HG02610 (cell line): ENCODE data around the gene DDX42.

ENCODE experiments used
- ATAC-seq: cut with Tn5 transposase; IDR thresholded peaks from one replicate; pipeline ENCODE4 v1.9.1; 2021; ENCODE audit warnings: mild to moderate bottlenecking, moderate library complexity; ENCODE audit not compliant: unreplicated experiment

The DDX42 gene, protein sequence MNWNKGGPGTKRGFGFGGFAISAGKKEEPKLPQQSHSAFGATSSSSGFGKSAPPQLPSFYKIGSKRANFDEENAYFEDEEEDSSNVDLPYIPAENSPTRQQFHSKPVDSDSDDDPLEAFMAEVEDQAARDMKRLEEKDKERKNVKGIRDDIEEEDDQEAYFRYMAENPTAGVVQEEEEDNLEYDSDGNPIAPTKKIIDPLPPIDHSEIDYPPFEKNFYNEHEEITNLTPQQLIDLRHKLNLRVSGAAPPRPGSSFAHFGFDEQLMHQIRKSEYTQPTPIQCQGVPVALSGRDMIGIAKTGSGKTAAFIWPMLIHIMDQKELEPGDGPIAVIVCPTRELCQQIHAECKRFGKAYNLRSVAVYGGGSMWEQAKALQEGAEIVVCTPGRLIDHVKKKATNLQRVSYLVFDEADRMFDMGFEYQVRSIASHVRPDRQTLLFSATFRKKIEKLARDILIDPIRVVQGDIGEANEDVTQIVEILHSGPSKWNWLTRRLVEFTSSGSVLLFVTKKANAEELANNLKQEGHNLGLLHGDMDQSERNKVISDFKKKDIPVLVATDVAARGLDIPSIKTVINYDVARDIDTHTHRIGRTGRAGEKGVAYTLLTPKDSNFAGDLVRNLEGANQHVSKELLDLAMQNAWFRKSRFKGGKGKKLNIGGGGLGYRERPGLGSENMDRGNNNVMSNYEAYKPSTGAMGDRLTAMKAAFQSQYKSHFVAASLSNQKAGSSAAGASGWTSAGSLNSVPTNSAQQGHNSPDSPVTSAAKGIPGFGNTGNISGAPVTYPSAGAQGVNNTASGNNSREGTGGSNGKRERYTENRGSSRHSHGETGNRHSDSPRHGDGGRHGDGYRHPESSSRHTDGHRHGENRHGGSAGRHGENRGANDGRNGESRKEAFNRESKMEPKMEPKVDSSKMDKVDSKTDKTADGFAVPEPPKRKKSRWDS

DNA sequence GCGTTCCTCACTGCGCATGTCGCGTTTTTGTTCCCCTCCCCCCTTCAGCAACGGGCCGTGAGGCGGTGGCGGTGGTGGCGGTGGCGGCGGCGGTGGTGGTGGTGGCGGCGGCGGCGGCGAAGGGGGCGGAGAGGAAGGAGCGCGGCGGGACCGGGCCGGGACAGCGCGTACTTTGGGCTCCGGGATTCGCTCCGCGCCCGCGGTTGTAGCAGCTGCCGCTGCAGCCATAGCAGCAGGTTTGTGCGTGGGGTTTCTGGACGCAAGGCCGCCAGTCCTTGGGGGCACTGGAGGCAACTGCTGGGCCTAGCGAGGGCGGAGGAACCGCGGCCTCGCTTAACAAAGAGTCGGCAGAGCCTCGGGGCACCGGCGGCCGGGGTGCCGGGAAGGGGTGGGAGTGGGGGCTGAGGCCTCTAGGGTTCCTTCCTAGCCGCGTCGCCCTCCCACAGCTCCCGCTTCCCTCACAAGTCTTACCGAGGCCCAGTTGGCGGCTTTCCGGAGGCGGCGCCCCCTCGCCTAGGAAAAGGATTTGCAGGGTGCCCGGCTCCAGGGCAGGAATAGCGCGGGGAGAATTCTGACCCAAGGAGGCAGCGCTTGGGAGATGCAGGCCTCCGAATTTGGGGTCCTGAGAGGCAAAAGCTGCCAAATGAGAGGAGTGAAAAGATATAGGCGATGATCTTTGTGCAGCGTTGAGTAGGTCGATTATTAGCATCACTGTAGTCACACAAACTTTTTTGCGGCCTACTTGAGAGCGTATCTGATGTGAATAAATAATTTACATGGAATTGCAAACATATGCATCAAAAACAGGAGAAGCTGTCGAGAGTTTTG lies at the start of gene DDX42:
Gene DDX42 (plus strand): TSS at position 30 of the 828 bp plus-strand sequence. CDS start 12,880 bp downstream, outside the sequence.
- ATAC-seq: no peak

DNA sequence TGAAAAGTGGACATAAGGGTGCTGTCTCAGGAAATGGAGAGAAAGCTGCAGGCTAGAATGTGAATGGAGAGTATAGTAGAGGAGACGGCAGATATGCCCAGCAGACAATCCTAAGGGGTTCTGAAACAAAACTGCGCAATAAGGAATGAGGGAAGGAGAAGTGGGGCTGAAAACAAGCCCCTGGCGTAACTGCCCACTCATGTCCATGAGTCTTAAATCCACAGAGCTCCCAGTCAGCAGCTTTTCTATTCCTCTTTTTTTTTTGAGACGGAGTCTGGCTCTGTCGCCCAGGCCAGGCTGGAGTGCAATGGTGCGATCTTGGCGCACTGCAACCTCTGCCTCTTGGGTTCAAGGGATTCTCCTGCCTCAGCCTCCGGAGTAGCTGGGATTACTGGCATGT lies 38.3 kb upstream of the DDX42 start:
- ATAC-seq: no peak

DNA sequence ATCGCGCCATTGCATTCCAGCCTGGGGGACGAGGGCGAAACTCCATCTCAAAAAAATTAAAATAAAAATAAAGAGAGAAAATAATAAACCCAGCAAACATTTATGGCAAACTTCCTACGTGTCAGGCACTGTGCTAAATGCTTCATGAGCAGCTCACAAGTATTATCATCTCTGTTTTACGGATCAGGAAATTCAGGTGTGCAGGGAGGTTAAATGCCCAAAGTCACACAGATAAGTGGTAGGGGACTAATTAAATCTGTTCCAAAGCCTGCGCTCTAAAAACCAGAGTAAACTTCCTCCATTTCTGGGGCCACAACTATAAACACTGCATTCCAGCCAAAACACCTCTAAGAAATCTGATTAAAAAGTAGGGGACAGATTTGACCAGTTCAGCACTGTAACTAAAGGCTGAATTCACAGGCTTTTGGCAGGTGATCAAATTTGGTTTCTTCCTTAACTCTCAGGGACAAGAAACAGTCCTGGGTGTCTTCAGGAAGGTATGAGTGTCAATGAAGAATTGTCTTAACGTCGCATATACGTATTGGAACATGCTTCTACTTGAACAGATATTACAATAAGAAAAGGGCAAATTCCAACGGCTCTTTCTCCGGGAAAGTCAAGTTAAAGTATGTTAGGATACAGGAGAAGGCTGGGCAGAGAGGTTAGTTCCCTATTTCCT lies 33.4 kb upstream of the DDX42 start:
- ATAC-seq: no peak

DNA sequence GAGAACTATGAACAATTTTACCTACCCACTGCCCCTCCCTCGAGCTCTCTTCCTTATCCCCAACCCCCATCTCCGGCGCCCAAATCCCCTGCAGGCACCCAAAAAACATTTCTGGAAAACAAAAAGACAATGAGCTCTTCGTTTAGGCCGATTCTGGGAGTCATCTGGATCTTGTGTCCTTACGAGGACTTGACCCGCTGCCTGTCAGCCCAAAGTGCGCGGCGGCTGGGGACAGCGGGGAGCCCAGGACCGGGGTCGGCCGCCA lies 32.9 kb upstream of the DDX42 start:
- ATAC-seq: no peak

DNA sequence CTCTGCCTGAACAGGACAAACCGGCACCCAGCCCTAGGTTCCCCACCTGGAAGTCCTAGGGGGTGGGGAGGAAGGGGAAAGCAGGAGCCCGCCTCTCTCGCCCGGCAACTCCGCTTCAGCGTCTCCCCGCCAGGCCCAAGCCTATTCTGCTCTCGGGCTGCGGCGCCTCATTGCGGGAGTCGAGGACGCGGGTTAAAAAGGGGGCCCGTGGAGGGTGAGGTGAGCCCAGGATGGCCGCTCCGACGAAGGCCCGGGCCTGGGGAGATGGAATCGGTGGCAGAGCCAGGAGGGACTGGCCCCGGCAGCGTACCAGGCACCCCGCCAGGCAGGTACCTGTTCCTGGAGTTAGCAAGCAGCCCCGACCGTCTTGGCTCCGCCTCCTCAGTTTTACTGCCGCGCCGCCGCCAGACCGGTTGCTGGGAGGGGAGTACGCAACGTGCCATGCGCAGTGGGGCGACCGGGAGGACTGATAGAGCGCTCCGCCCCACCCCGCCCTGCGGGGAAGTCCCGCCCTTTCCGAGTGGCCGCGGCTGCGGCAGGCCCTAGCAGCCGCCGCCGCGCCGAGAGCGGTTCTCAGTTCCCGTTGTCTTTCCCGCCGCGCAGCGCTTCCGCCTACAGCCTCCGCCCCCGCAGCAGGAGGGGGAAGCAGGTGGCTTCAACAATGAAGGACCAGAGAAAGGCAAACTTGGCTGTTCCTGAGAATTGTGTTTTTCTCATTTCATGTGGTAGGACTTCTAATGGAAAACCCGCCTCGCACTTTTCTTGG lies 32.4 kb upstream of the DDX42 start, which contains the start of gene STRADA:
Gene STRADA (minus strand): TSS at position 392 of the 766 bp plus-strand sequence. CDS start 13,430 bp downstream, outside the sequence.
- ATAC-seq: peak; percentile 88

DNA sequence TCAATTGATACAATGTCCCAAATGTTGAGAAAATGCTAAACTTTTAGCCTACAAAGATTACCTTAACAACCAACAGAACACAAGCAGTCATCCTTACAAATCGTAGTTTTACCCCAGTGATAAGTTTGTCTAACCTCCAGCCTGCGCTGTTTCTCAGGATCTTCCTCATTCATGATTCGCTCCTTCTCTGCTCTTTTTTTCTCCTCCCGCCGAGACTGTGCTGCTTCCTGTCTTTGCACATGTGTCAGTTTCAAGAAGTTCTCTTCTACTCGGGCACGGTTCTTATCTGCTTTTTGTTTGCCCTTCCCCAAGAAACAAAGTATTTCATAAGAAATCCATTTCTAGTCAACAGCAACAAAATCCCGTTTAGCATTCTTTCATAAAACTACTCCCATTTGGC lies 22.2 kb upstream of the DDX42 start:
- ATAC-seq: no peak

DNA sequence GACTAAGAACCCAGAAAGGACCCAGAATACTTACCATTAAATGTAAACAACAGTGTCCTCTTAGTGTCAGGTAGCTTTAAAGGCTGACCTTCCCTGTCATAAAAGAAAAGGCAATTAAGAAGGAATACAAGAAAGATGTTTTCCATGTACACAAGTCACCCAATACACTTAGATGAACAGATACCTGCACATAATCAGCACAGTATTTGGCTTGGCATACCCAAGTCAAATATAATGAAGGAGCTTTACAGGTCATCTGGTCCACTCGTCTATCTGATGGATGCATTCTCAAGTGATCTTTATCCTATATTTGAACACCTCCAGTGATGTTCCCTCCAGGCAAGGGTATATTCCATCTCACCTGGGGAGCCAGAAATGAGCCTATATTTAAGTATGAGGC lies 21.3 kb upstream of the DDX42 start:
- no peak for ATAC-seq

DNA sequence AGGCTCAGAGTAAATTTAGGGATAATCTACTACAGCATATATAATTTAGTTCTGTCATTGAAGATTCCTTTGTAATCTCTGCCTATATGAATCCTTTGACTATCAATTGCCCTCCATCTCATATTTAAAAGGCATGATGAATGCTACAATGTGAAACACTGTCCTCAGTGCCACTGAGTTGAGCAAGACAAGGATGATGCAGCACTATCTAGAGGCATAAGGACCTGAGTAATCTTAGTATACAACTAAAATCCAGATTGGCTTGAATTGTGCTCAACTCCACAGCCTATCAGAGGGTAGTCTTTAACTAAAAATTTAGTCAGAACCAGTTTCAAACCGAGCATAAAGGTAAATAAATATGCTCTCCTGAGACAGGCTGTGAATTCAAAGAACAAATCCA lies 20.8 kb upstream of the DDX42 start:
- ATAC-seq: no peak

DNA sequence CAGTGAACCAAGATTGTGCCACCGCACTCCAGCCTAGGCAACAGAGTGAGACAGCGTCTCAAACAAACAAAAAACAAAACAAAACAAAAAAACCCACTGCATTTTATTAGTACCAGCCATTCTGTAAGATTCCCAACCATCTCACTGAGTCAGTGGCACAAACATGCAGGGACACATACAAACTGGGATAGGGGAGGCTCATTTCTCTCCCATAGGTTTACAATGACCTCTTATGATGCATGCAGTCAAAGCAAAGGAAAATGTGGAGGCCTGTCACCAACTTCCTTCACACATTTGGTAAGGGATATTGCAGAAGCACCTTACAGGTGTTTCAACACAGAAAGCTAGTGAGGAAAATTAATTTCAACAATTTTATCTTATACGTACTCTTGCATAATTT lies 19.9 kb upstream of the DDX42 start:
- no peak for ATAC-seq

DNA sequence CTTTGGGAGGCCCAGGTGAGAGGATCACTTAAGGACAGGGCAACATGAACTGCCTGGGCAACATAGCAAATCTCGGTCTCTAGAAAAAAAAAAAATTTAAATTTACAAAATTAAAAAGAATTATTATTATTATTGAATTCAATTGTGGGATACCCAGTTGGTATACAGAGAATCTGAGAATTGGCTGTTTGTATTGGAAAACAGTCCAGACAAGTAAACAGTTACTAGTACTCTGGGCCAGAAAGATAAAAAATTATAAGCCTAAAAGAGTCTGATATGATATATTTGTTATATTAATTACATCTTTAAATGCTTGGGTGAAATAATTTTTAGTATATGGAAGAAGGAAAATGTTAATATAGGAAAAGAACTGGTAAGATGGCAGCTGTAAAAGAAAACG lies 15.5 kb upstream of the DDX42 start:
- no peak for ATAC-seq

DNA sequence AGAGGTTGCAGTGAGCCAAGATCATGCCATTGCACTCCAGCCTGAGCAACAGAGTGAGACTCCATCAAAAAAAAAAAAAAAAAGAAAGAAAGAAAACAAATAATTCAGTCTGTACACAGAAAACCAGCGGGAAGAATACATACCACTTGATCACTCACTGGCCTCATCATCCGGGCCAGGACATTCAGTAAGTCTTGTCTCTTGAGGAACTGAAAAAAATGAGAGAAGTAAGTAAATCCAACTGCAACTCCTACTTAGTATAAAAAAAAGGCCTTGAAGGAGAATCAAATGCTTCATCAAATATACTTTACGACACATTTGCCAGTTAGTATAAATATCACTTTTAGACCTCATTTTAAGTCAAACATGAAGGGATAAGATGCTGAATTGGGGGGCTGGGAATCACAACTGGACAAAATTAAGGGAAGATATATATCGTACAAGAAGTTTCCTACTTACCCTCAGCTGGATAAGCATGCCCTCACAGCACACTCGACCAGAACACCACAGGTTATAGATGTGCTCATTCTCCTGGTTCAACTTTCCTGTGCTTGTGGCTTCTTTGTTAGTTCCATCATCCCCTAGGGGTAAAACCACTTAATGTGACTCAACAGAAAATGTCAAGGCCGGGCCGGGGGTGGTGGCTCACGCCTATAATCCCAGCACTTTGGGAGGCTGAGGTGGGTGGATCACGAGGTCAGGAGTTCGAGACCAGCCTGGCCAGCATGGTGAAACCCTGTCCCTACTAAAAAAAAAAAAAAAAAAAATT lies 13.0 kb upstream of the DDX42 start:
- no peak for ATAC-seq

DNA sequence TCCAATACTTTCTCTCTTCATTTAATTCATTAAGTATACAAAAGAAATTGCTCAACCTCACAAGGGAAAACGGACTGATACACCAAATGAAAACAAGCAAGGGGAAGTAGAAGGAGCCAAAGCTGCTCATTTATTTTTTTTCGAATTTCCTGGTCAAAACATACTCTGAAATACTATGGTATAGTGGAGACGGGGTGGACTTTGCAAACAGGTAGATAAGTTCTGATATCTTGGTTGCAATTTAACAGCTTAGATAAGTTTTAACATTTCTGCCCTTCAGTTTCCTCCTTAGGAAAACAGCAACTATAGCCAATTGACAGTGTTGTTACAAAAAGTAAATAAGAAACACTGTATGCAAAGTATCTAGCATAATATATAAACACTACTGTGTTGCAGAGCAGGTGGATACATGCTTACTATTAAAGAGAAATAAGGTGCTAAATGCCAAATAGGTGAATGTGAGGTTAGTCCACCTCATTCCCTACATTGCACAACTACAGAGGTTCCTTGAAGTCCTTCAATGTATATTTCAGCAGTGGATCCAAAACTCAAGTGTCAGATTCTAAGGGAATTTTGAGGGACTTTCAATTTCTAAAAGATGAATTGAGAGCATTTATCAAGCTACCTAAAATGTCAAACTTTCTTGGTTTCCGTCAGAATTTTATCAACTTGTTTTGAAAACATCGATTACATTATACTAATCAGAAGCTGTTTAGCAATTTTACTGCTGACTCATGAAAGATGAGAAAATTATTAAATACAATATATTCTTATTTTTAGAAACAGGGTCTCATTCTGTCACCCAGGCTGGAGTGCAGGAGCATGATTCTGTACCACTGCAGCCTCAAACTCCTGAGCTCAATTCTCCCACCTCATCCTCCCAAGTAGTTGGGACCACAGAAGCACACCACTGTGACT lies 11.6 kb upstream of the DDX42 start:
- ATAC-seq: no peak

DNA sequence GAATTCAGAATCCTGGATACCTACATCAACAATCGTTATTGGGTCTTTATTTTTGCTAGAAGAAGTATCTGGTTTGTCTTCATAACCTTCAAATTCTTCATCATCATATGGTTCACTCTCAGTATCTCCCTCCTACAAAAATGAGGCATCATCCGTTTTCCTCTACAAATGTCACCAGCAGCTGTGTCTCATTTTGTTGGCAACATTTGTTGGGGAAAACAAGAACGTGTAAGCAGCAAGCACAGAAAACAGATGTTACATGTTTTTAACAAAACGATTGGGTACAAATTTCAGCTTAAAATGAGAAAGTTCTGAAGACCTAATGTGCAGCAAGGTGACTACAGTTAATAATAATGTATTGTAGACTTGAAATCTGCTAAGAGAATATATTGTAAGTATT lies 9.3 kb upstream of the DDX42 start:
- no peak for ATAC-seq

DNA sequence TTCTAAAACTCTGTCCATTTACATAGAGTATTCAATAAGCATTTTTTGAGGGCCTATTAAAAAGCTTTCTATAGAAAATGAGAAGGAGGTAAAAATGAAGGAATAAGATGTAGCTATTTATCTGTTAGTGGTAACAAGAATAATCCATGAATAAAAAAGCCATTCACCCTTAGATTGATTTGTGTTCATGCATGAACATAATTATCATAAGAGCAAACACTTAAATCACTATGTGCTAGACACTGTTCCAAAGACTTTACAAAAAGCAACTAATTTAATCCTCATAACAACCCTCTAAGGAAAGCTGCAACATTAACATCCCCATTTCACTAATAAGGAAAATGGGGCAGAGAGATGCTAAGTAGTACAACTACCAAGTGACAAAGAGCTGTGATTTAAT lies 7.2 kb upstream of the DDX42 start:
- no peak for ATAC-seq

DNA sequence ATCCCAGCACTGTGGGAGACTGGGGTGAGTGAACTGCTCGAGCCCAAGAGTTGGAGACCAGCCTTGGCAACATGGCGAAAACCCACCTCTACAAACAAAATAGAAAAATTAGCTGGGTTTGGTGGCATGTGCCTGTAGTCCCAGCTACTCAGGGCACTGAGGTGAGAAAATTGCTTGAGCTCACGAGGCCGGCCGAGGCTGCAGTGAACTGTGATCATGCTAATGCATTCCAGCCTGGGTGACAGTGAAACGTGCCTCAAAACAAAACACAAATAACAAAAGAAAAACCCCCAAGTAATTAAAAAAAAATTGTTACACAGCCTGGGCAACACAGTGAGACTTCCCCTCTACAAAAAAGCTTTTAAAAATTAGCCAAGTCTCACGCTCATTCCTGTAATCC lies 5.5 kb upstream of the DDX42 start:
- ATAC-seq: no peak

DNA sequence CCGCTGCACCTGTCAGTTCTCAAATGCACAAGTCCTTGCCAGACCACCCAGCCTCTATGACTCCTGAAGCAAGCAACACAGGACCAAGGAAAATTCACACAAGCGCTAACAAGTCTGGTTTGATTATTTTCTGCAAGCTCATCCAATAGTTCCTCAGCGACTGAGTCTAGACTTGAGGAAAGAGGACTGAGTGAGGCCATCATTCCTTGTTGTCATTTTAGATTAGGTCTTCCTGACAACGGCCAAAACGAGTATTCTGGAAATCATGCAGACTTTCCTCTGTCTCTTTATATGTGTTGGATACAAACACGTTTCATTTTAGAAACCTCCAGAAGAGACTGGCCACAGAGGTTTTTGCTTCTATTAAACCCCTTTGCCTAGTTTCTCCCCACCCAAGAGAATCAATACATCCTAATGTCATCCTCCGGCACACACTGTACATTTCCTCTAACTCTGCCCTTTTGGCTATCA lies 1.1 kb upstream of the DDX42 start:
- no peak for ATAC-seq

DNA sequence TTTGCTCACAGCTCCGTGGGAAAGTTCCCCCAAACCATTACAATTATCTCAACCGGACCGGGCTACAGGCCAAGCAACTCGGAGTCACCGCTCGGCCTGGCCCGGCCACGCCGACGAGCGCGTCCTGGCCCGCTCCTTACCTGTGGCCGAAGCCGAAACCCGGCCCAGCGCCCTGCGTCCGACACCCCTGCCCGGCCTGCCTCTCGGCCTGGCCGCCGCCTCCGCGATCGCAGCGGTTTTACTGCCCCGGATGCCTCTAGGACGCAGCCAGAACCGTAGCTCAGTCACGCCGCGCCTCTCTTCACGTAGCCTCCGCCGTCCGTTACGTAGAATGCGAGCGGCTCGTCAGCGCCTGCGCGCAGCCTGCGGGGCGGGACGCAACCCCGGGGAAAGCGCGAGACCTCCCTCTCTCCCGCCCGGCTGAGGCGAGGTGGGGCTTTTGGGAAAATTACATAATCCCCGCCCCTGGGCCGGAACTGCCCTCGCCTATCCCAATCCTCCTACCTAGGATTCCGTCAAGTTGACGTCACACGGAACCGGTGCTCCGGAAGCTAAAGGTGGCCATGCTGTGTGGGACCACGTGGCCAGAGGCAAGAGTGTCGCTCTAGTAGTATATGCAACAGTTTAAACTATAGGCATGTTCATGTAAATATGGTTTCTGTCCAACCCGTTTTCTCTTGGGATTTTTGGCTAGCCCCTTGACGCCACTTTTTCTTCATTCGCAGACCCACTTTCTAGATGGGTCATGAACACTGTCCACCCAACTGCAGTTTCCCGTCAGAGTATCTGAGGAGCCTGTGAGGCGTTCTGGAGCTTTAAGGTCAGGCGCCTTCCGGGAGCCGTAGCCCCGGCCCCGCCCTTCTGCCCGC lies 464 bp upstream of the DDX42 start, which contains the start of gene CCDC47:
Gene CCDC47 (minus strand): TSS at position 326 of the 869 bp plus-strand sequence. CDS start 7,422 bp downstream, outside the sequence.
- ATAC-seq: peak; percentile 83
